T-helper 2 cell treated with Interferon-gamma antibody and Interleukin-4, amounts not matched to agents 5 μg/mL and 100 μg/mL, for 36 hours (primary cell): ENCODE data around the gene LRRFIP1.
A peak's percentile ranks its signal among the peaks of the same experiment; 100 is the strongest.
"Not testable (repeated sequence)": the region's sequence is repeated elsewhere in the genome, so short reads cannot be mapped to it uniquely, and the experiment has no call there.

Experiments used
- DNase-seq: peaks from one replicate; pipeline ENCODE4 v3.0.0; 2021; ENCODE audit warnings: low spot score
- H3K27ac Mint-ChIP-seq: one replicate; pipeline ENCODE4 v1.8.0; 2021; ENCODE audit warnings: mild to moderate bottlenecking, mixed read lengths
- H3K27me3 Mint-ChIP-seq: one replicate; pipeline ENCODE4 v1.8.0; 2021; ENCODE audit warnings: low read depth, mixed read lengths
- H3K36me3 Mint-ChIP-seq: one replicate; pipeline ENCODE4 v1.8.0; 2021; ENCODE audit warnings: low read depth, mixed read lengths
- H3K4me1 Mint-ChIP-seq: one replicate; pipeline ENCODE4 v1.8.0; 2021; ENCODE audit warnings: low read depth, mixed read lengths
- H3K4me3 Mint-ChIP-seq: one replicate; pipeline ENCODE4 v1.8.0; 2022; ENCODE audit warnings: mild to moderate bottlenecking, moderate library complexity, mixed read lengths
- H3K9me3 Mint-ChIP-seq: one replicate; pipeline ENCODE4 v1.8.0; 2021; ENCODE audit warnings: mixed read lengths

The LRRFIP1 gene

DNA sequence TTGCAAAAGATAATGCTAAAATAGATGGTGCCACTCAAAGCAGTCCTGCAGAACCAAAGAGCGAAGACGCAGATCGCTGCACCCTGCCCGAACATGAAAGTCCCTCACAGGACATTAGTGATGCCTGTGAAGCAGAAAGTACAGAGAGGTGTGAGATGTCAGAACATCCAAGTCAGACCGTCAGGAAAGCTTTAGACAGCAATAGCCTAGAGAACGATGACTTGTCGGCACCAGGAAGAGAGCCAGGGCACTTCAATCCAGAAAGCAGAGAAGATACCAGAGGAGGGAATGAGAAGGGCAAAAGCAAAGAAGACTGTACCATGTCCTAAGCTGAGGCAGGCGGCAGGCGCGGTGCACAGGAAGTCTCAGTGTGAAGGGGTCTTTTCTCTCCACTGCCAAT is 136.4 kb downstream of the LRRFIP1 start:
- peaks cover 60% of the 10 kb centered on the region for H3K36me3 Mint-ChIP-seq
- no peaks in the 10 kb centered on the region for H3K9me3 Mint-ChIP-seq
- no peak overlapping the region for H3K4me3 Mint-ChIP-seq
- H3K27me3 Mint-ChIP-seq, result no peaks in the 10 kb centered on the region
- peak overlapping the region; percentile 33 for H3K27ac Mint-ChIP-seq
- H3K4me1 Mint-ChIP-seq, result no peaks in the 10 kb centered on the region
- DNase-seq, result no peak

DNA sequence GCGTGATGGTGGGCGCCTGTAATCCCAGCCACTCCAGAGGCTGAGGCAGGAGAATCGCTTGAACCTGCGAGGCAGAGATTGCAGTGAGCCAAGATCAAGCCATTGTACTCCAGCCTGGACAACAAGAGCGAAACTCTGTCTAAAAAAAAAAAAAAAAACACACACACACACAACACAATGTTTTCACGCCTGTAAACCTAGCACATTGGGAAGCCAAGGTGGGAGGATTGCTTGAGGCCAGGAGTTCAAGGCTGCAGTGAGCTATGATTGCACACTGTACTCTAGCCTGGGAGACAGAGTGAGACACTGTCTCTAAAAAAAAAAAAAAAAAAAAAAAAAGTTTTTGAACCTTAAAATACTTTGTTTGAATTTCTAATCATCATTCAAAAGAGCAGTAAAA is 137.7 kb downstream of the LRRFIP1 start:
- H3K27me3 Mint-ChIP-seq, H3K27ac Mint-ChIP-seq, H3K9me3 Mint-ChIP-seq, DNase-seq, H3K4me1 Mint-ChIP-seq, H3K4me3 Mint-ChIP-seq: not testable (repeated sequence)
- H3K36me3 Mint-ChIP-seq, result peaks cover 59% of the 10 kb centered on the region

DNA sequence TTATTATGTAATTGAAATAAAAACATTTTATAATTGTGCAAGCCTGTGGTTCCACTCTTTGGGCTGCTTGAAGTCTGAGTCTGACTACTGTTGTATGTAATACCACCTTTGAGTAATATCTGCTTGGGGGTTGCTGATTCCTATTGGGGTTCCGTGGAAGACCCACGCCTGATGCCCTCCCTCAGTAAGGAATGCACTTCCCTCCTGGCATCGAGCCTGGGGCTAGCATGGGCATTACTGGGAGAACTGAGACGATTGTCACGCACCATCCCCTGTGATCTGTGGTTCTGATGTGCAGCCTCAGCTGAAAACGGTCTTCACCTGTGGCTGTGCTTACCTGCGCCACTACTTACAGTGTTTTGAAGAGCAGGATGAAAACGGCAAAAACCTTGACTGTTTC is 138.5 kb downstream of the LRRFIP1 start:
- Mint-ChIP-seq H3K27me3 (no peaks in the 10 kb centered on the region), H3K36me3 (peaks cover 54% of the 10 kb centered on the region), H3K9me3 (no peaks in the 10 kb centered on the region), H3K27ac (no peak overlapping the region), H3K4me3 (no peak overlapping the region), H3K4me1 (no peaks in the 10 kb centered on the region)
- DNase-seq, result no peak

DNA sequence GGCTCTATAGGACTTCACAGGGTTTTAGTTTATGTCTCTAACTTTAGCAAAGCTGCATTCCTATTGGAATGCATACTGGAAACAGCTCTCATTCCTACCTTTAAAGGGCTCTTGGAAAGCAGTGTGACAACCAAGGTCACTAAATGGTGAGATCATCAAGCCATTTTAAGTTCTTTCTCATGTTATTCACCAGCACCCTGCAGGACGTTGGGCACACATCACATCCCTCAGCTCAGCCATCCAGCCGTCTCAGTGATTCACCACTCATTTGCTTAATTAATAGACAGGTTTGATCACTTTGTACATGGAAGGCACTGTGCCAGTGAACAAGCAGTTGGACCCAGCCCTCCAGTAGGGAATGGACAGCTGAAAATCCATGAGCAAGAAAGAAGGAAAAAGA is 139.0 kb downstream of the LRRFIP1 start:
- H3K36me3 Mint-ChIP-seq, result peaks cover 56% of the 10 kb centered on the region
- no peak overlapping the region for H3K4me3 Mint-ChIP-seq
- H3K4me1 Mint-ChIP-seq, result no peaks in the 10 kb centered on the region
- DNase-seq, result no peak
- H3K27me3 Mint-ChIP-seq, result no peaks in the 10 kb centered on the region
- H3K9me3 Mint-ChIP-seq, result no peaks in the 10 kb centered on the region
- H3K27ac Mint-ChIP-seq, result no peak overlapping the region

DNA sequence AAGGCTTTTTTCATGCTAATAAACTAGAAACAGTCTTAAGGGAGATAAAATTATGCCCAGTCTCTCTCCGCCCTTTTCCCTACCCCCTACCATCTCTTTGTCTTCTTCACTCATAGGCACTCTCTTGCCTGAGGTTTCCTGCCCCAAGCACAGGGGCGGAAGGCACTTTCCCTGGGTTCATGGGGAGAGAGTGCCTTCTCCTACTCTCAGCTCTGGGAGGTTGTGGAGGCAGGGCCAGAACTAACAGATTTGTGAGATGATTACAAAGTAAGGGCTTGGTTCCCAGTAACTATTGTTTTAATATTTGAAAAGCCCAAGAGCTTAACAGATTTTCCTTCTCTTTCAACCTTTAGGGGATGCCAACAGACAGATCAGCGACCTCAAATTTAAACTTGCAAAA is 145.1 kb downstream of the LRRFIP1 start:
- H3K36me3 Mint-ChIP-seq, result peaks cover 53% of the 10 kb centered on the region
- no peak for DNase-seq

DNA sequence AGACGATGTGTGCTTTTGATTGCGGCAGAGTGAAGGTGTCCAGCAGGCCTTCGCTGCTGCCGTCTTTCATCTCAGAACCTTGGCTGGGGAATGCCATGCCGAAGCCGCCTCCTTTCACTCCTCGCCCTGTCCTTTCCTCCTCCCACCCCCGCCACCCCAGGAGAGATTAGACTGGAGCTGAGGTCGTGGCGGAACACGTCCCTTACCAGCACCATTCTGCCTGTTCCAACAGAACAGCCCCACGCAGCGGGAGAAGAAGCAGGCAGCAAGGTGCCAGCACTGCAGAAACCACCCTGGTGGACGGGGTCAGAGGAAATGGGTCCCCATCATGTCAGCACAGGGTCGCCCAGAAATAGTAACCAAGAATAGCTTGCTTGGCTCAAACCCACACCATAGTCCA is 146.4 kb downstream of the LRRFIP1 start:
- DNase-seq, result no peak
- H3K9me3 Mint-ChIP-seq, result no peaks in the 10 kb centered on the region
- peaks cover 57% of the 10 kb centered on the region for H3K36me3 Mint-ChIP-seq
- no peaks in the 10 kb centered on the region for H3K4me1 Mint-ChIP-seq
- H3K27ac Mint-ChIP-seq, result no peak overlapping the region
- no peaks in the 10 kb centered on the region for H3K27me3 Mint-ChIP-seq
- H3K4me3 Mint-ChIP-seq, result no peak overlapping the region

More for the DNA sequence above, 145.1 kb downstream of the LRRFIP1 start:
- Mint-ChIP-seq H3K4me3 (no peak overlapping the region), H3K27me3 (no peaks in the 10 kb centered on the region), H3K27ac (no peak overlapping the region), H3K4me1 (no peaks in the 10 kb centered on the region), H3K9me3 (no peaks in the 10 kb centered on the region)

DNA sequence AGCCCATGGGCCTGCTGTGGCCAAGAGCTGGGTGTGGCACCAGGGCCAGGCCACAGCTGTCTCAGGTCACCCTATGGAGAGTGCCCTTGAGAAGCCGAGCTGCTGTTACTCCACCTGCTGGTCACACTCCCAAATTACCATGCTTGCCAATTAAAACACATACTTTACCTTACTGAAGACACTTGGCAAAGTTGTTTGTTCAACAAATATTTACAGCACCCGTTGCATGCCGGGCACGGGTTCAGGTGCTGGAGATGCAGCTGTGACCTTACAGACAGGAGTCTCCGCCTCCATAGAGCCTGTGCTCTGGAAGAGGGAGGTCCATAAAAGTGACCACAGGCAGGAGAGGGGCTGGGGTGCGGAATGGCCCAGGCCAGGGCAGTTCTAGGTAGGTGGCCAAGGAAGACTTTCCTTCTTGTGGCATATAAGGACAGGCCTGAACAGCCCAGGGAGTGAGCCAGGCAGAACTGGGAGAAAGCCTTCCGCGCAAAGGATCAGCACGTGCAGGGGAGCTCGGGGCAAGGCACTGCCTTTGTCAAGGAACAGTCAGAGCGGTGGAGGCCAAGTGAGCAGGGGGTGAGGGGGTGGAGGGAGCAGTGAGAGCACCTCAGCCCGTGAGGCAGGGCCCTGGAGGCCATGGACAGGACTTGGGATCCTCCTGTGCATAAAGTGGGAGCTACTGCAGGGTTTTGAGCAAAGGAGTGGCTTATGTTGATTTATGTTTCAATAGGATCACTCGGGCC is 147.6 kb downstream of the LRRFIP1 start:
- H3K4me3 Mint-ChIP-seq, result no peak overlapping the region
- no peaks in the 10 kb centered on the region for H3K4me1 Mint-ChIP-seq
- no peaks in the 10 kb centered on the region for H3K27me3 Mint-ChIP-seq
- H3K27ac Mint-ChIP-seq, result peak overlapping the region; percentile 33
- no peaks in the 10 kb centered on the region for H3K9me3 Mint-ChIP-seq
- peaks cover 56% of the 10 kb centered on the region for H3K36me3 Mint-ChIP-seq
- DNase-seq, result peak; percentile 30

DNA sequence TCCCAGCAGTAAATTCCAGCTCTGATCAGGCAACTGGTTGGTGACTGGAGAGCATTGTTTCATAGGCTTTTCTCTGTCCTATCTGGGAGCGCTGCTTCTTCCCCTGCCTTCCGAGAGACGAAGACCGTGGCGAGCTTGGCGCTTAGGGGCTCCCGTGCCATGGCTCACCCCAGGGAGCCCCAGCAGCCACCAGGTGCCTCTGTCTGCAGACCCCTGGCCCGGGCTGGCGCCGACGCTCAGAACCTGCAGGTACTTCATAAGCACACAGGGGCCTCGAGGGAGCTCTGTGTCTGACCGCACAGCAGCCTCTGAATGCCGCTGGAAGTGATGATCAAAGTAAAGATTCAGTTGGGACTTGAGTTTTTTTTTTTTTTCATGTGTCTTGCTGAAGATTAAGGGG is 152.1 kb downstream of the LRRFIP1 start:
- no peak overlapping the region for H3K27ac Mint-ChIP-seq
- no peak for DNase-seq
- no peaks in the 10 kb centered on the region for H3K4me1 Mint-ChIP-seq
- peaks cover 4% of the 10 kb centered on the region for H3K9me3 Mint-ChIP-seq
- H3K27me3 Mint-ChIP-seq, result no peaks in the 10 kb centered on the region
- H3K4me3 Mint-ChIP-seq, result no peak overlapping the region
- peaks cover 78% of the 10 kb centered on the region for H3K36me3 Mint-ChIP-seq

DNA sequence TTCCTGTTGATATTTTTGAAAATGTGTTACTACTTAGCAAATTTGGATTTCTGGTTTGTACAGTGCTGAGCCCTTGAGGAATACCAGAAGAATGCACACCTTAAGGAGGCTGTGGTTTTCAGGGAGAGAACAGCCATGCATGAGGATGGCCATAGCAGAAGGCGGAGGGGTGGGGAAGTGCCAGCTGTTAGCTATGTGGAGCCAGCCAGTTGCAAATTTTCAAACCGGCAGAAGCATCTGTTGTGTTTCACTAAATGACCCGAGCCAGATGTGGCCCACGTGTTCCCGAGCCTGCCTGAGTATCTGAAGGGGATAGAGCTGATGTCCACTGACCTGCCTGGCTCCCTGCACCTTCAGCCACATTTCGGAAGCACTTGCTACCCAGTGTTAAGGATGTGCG is 154.8 kb downstream of the LRRFIP1 start:
- no peak overlapping the region for H3K27ac Mint-ChIP-seq
- H3K4me1 Mint-ChIP-seq, result no peaks in the 10 kb centered on the region
- no peak overlapping the region for H3K4me3 Mint-ChIP-seq

DNA sequence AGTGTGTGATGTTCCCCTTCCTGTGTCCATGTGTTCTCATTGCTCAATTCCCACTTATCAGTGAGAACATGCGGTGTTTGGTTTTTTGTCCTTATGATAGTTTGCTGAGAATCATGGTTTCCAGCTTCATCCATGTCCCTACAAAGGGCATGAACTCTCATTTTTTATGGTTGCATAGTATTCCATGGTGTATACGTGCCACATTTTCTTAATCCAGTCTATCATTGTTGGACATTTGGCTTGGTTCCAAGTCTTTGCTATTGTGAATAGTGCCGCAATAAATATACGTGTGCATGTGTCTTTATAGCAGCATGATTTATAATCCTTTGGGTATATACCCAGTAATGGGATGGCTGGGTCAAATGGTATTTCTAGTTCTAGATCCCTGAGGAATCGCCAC is 156.3 kb downstream of the LRRFIP1 start:
- not testable (repeated sequence) for H3K4me1 Mint-ChIP-seq, H3K27me3 Mint-ChIP-seq, H3K4me3 Mint-ChIP-seq, DNase-seq, H3K27ac Mint-ChIP-seq
- H3K36me3 Mint-ChIP-seq, result peaks cover 76% of the 10 kb centered on the region
- peaks cover 20% of the 10 kb centered on the region for H3K9me3 Mint-ChIP-seq

More for the DNA sequence above, 154.8 kb downstream of the LRRFIP1 start:
- DNase-seq, result no peak
- Mint-ChIP-seq H3K36me3 (peaks cover 80% of the 10 kb centered on the region), H3K27me3 (no peaks in the 10 kb centered on the region), H3K9me3 (peaks cover 17% of the 10 kb centered on the region)

DNA sequence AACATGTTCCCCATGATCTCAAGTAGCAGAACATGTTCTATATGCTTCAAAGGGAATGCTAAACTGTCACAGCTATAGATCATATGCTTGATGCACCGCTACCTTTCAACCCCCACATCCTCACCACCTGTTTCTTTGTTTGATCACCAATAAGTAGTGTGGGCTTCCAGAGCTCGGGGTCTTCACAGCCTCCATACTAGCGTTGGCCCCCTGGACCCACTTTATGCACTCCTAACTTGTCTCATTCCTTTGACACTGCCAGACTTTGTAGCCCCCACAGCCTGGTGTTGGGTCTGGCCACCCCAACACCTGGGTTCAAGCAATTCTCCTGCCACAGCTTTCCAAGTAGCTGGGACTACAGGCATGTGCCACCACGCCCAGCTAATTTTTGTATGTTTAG is 159.5 kb downstream of the LRRFIP1 start:
- H3K27ac Mint-ChIP-seq, result no peak overlapping the region
- H3K4me3 Mint-ChIP-seq, result no peak overlapping the region
- peaks cover 4% of the 10 kb centered on the region for H3K4me1 Mint-ChIP-seq
- no peaks in the 10 kb centered on the region for H3K27me3 Mint-ChIP-seq
- H3K9me3 Mint-ChIP-seq, result peaks cover 20% of the 10 kb centered on the region
- DNase-seq, result no peak
- H3K36me3 Mint-ChIP-seq, result peaks cover 56% of the 10 kb centered on the region

DNA sequence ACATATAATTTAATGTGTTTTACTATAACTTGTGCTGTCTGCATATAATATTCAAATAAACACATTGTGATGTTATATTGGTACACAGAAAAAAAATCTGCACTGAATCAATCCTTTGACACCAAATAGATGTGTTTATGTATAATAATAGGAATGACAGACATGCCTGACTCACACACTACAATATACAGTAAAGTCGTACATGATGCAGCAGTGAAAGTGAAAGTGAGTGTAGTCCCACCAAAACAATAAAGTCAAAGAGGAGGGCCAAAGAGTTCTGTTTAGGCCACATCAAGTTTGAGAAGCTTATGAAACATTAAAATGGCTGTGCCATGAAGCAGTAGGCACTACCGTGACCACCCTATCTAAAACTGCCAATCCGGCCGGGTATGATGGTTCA is 163.0 kb downstream of the LRRFIP1 start:
- peaks cover 13% of the 10 kb centered on the region for H3K9me3 Mint-ChIP-seq
- DNase-seq, result no peak
- H3K27ac Mint-ChIP-seq, result no peak overlapping the region
- peaks cover 28% of the 10 kb centered on the region for H3K36me3 Mint-ChIP-seq
- peaks cover 4% of the 10 kb centered on the region for H3K4me1 Mint-ChIP-seq
- H3K27me3 Mint-ChIP-seq, result no peaks in the 10 kb centered on the region
- H3K4me3 Mint-ChIP-seq, result no peak overlapping the region

DNA sequence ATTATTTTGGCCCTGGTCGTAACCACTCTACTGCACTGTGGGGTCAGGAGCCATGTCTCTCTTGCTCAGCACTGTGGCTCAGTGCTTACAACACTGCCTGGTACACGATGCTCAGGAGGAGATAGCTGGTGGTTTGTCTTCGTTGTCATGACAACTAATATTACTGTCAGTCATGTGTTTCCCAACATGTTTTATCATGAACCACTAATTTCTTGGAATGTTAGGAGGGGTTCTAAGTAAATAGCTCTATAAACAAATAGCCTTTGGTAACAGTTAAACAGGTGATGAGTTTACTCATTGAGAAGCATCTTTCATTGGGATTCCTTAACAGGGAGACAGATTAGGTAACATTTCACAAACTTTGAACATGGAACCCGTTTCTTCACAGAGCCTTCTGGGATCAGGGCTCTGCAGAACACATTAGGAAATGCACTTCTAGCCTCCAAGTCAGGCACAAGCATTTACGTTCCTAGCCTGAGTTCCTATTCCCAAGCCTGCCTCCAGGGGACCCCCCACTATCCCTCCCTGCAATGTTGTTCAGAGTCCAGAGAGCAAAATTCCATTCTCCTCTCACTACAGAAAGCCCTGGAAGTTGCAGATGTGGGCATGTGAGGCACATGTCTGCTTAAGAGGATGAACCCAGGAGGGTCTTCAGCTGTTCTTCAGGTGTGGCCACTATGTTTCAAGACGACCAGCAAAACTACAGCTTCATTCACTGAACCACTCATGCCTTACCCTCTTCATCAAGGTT is 164.8 kb downstream of the LRRFIP1 start:
- H3K27ac Mint-ChIP-seq, result no peak overlapping the region
- no peak overlapping the region for H3K4me3 Mint-ChIP-seq
- no peaks in the 10 kb centered on the region for H3K27me3 Mint-ChIP-seq
- H3K36me3 Mint-ChIP-seq, result peaks cover 15% of the 10 kb centered on the region
- H3K9me3 Mint-ChIP-seq, result peaks cover 3% of the 10 kb centered on the region
- no peak for DNase-seq
- peaks cover 4% of the 10 kb centered on the region for H3K4me1 Mint-ChIP-seq

DNA sequence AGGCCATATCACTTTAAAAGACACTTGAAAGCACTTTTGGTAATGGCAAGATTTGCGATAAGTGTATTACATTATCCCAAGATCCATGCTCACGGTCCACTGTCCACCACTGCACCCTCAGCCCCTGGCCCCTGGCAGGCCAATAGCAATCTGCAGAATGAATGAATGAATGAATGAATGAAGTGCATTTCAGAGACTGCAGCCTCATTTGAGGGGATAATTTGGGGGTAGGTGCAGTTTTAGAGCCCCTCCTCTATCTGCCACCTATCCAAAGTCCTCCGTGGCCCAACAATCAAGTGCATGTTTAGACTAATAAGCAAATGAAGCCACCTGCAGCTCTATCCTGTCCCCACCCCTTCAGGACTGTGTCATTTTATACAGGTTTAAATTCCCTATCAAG is 169.9 kb downstream of the LRRFIP1 start:
- Mint-ChIP-seq H3K4me1 (no peaks in the 10 kb centered on the region), H3K4me3 (no peak overlapping the region), H3K36me3 (no peaks in the 10 kb centered on the region), H3K27me3 (no peaks in the 10 kb centered on the region), H3K9me3 (no peaks in the 10 kb centered on the region), H3K27ac (no peak overlapping the region)
- DNase-seq, result no peak
